H9 (cell line): ENCODE data around the gene HPCAL1. TPM values are rescaled to one million over a fixed set of nuclear protein-coding genes. Genes with fewer than 3 reads are reported as not detected.

Source experiments
- DNase-seq: peaks from one replicate; pipeline ENCODE4 v3.0.0-alpha.2; 2017
- H2AFZ ChIP-seq: one replicate; pipeline ENCODE4 v1.6.1; 2013; ENCODE audit warnings: mild to moderate bottlenecking, low read length, control low read depth, moderate library complexity
- H2AK5ac ChIP-seq: 2 replicates; pipeline ENCODE4 v1.6.1; 2013; ENCODE audit warnings: low read length, control low read depth, mixed read lengths; ENCODE audit not compliant: insufficient read length
- H2BK120ac ChIP-seq: one replicate; pipeline ENCODE4 v1.6.1; 2013; ENCODE audit warnings: low read depth, mild to moderate bottlenecking, low read length, control low read depth, inconsistent platforms; ENCODE audit not compliant: poor library complexity, severe bottlenecking
- H2BK12ac ChIP-seq: 2 replicates; pipeline ENCODE4 v1.6.1; 2013; ENCODE audit warnings: low read length, control low read depth, mixed read lengths, low read depth; ENCODE audit not compliant: insufficient read length
- H2BK15ac ChIP-seq: 2 replicates; pipeline ENCODE4 v1.6.1; 2013; ENCODE audit warnings: low read depth, low read length, control low read depth
- H2BK20ac ChIP-seq: one replicate; pipeline ENCODE4 v1.6.1; 2013; ENCODE audit warnings: low read depth, mild to moderate bottlenecking, low read length, control low read depth, inconsistent platforms; ENCODE audit not compliant: poor library complexity, severe bottlenecking
- H2BK5ac ChIP-seq: 2 replicates; pipeline ENCODE4 v1.6.1; 2013; ENCODE audit warnings: low read length, control low read depth, mixed read lengths; ENCODE audit not compliant: insufficient read length
- H3K14ac ChIP-seq: 2 replicates; pipeline ENCODE4 v1.6.1; 2013; ENCODE audit warnings: low read length, control low read depth; ENCODE audit not compliant: insufficient read depth
- H3K18ac ChIP-seq: 2 replicates; pipeline ENCODE4 v1.6.1; 2013; ENCODE audit warnings: low read depth, mild to moderate bottlenecking, mixed read lengths, low read length, control low read depth; ENCODE audit not compliant: insufficient read length
- H3K23ac ChIP-seq: 2 replicates; pipeline ENCODE4 v1.6.1; 2013; ENCODE audit warnings: low read length, control low read depth, mixed read lengths, low read depth; ENCODE audit not compliant: insufficient read length
- H3K23me2 ChIP-seq: 2 replicates; pipeline ENCODE4 v1.6.1; 2013; ENCODE audit warnings: low read depth, mild to moderate bottlenecking, mixed read lengths, low read length, control low read depth; ENCODE audit not compliant: insufficient read length, poor library complexity, severe bottlenecking
- H3K27ac ChIP-seq: 2 replicates; pipeline ENCODE4 v1.5.1; 2013; ENCODE audit warnings: low read length, control low read depth, mixed read lengths, low read depth; ENCODE audit not compliant: insufficient read length
- H3K27me3 ChIP-seq: 2 replicates; pipeline ENCODE4 v1.6.1; 2013; ENCODE audit warnings: low read length, control low read depth, inconsistent platforms; ENCODE audit not compliant: insufficient read depth
- H3K4ac ChIP-seq: 2 replicates; pipeline ENCODE4 v1.6.1; 2013; ENCODE audit warnings: low read depth, mild to moderate bottlenecking, control low read depth, inconsistent platforms, low read length, moderate library complexity
- H3K4me1 ChIP-seq: 2 replicates; pipeline ENCODE4 v1.6.1; 2013; ENCODE audit warnings: low read length, control low read depth, inconsistent platforms; ENCODE audit not compliant: insufficient read depth
- H3K4me2 ChIP-seq: 2 replicates; pipeline ENCODE4 v1.6.1; 2013; ENCODE audit warnings: low read length, control low read depth, mixed read lengths; ENCODE audit not compliant: insufficient read length, insufficient read depth
- H3K56ac ChIP-seq: 2 replicates; pipeline ENCODE4 v1.6.1; 2013; ENCODE audit warnings: low read depth, mild to moderate bottlenecking, mixed read lengths, low read length, control low read depth; ENCODE audit not compliant: insufficient read length
- H3K79me1 ChIP-seq: 2 replicates; pipeline ENCODE4 v1.6.1; 2013; ENCODE audit warnings: low read depth, mild to moderate bottlenecking, moderate library complexity, low read length, control low read depth, inconsistent platforms; ENCODE audit not compliant: insufficient read depth, poor library complexity, severe bottlenecking
- H3K79me2 ChIP-seq: 2 replicates; pipeline ENCODE4 v1.6.1; 2013; ENCODE audit warnings: low read length, control low read depth, inconsistent platforms; ENCODE audit not compliant: insufficient read depth
- H3K9ac ChIP-seq: 2 replicates; pipeline ENCODE4 v1.6.1; 2013; ENCODE audit warnings: low read length, control low read depth, mixed read lengths; ENCODE audit not compliant: insufficient read length; ENCODE audit errors: extremely low read depth
- H3K9me3 ChIP-seq: one replicate; pipeline ENCODE4 v1.6.1; 2013; ENCODE audit warnings: low read depth, low read length, inconsistent platforms; ENCODE audit not compliant: control insufficient read depth
- H3T11ph ChIP-seq: one replicate; pipeline ENCODE4 v1.6.1; 2013; ENCODE audit warnings: mild to moderate bottlenecking, low read length, control low read depth, inconsistent platforms
- H4K20me1 ChIP-seq: one replicate; pipeline ENCODE4 v1.6.1; 2013; ENCODE audit not compliant: control insufficient read depth, insufficient read length, insufficient read depth
- H4K5ac ChIP-seq: 2 replicates; pipeline ENCODE4 v1.6.1; 2013; ENCODE audit warnings: low read depth, mild to moderate bottlenecking, mixed read lengths, low read length, control low read depth; ENCODE audit not compliant: insufficient read length
- H4K8ac ChIP-seq: replicated peaks from 2 replicates; pipeline ENCODE4 v1.6.1; 2013; ENCODE audit warnings: low read length, control low read depth, mixed read lengths, low read depth; ENCODE audit not compliant: insufficient read length
- H4K91ac ChIP-seq: 2 replicates; pipeline ENCODE4 v1.6.1; 2013; ENCODE audit warnings: low read depth, mild to moderate bottlenecking, moderate library complexity, mixed read lengths, low read length, control low read depth; ENCODE audit not compliant: insufficient read length
- H3K27ac Mint-ChIP-seq, 3 experiments: 2 replicates in 2 of 3; 3 replicates in 1 of 3; pipeline ENCODE4 v1.8.0; 2020 to 2021; ENCODE audit warnings: mixed read lengths in 3 of 3, mild to moderate bottlenecking in 1 of 3, moderate library complexity in 1 of 3
- H3K27me3 Mint-ChIP-seq: 2 replicates; pipeline ENCODE4 v1.8.0; 2021; ENCODE audit warnings: low read depth, mild to moderate bottlenecking, moderate library complexity, mixed read lengths
- H3K36me3 Mint-ChIP-seq, 3 experiments: 2 replicates in 2 of 3; 3 replicates in 1 of 3; pipeline ENCODE4 v1.8.0; 2020 to 2021; ENCODE audit warnings: low read depth in 3 of 3, mixed read lengths in 3 of 3; ENCODE audit not compliant: insufficient read depth in 1 of 3
- H3K4me1 Mint-ChIP-seq, 2 experiments: 2 replicates each; pipeline ENCODE4 v1.8.0; 2020; ENCODE audit warnings: mixed read lengths in 2 of 2
- H3K4me3 Mint-ChIP-seq, 2 experiments: 2 replicates in 1 of 2; 3 replicates in 1 of 2; pipeline ENCODE4 v1.8.0; 2020 to 2021; ENCODE audit warnings: mild to moderate bottlenecking in 2 of 2, mixed read lengths in 2 of 2, moderate library complexity in 1 of 2
- H3K9me3 Mint-ChIP-seq, 2 experiments: 2 replicates in 1 of 2; 3 replicates in 1 of 2; pipeline ENCODE4 v1.8.0; 2020; ENCODE audit warnings: mild to moderate bottlenecking in 2 of 2, mixed read lengths in 2 of 2, moderate library complexity in 1 of 2
- WGBS: extraction: QIAGEN DNeasy Blood & Tissue Kit; methylation state at CpG from one replicate; pipeline ENCODE4 v1.1.7; 2013; ENCODE audit warnings: missing lambda C conversion rate, low lambda C conversion rate, mixed read lengths; ENCODE audit not compliant: insufficient read length; ENCODE audit errors: extremely low coverage; 5-methylcytosine and 5-hydroxymethylcytosine counted together
- total RNA-seq: library from RNA; stranded (reverse); gene quantifications from 2 replicates; pipeline ENCODE4 v1.2.1, GENCODE V29; 2021
- TF ChIP-seq, protein P1 (sequence below): fragments of 200-600 bp; sonication (generic); conservative IDR thresholded peaks from 3 replicates; pipeline ENCODE4 v1.8.0; 2021; ENCODE audit warnings: antibody characterized with exemption, mild to moderate bottlenecking

The HPCAL1 gene
- total RNA-seq, 1 experiment from 2014 or later, result 4.7 TPM

DNA sequence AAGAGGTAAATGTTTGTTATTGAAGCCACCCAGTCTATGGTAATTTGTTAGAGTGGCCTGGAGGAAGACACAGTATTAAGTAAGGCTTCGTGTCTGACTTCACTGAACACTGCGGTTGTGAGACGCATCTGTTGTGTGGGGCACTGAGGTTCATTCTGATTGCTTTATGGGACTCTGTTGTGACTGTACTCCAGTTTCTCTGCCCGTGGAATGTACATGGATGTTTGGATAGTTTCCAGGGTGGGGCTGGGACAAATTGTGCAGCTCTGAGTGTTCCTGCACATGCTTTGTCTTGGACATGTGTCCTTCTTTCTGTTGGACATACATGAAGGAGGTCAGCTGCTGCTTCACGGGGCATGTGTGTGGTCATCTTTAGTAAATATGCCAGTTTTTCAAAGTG, 86.9 kb downstream of the HPCAL1 start:
- H2BK15ac ChIP-seq, result no peak overlapping the region
- H3K27ac ChIP-seq, result no peak overlapping the region
- peaks cover 19% of the 10 kb centered on the region in 2 experiments for H3K4me1 Mint-ChIP-seq
- H3K14ac ChIP-seq, result no peak overlapping the region
- H3K79me2 ChIP-seq, result no peaks in the 10 kb centered on the region
- no peak overlapping the region for H3K4me2 ChIP-seq
- no peak for DNase-seq
- H3K56ac ChIP-seq, result no peak overlapping the region
- no peak overlapping the region for H2AK5ac ChIP-seq
- H3K18ac ChIP-seq, result no peak overlapping the region
- no peak overlapping the region for H3K4me3 Mint-ChIP-seq
- H4K8ac ChIP-seq, result no peak overlapping the region
- TF ChIP-seq, protein P1, sequence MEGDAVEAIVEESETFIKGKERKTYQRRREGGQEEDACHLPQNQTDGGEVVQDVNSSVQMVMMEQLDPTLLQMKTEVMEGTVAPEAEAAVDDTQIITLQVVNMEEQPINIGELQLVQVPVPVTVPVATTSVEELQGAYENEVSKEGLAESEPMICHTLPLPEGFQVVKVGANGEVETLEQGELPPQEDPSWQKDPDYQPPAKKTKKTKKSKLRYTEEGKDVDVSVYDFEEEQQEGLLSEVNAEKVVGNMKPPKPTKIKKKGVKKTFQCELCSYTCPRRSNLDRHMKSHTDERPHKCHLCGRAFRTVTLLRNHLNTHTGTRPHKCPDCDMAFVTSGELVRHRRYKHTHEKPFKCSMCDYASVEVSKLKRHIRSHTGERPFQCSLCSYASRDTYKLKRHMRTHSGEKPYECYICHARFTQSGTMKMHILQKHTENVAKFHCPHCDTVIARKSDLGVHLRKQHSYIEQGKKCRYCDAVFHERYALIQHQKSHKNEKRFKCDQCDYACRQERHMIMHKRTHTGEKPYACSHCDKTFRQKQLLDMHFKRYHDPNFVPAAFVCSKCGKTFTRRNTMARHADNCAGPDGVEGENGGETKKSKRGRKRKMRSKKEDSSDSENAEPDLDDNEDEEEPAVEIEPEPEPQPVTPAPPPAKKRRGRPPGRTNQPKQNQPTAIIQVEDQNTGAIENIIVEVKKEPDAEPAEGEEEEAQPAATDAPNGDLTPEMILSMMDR, result no peak
- peaks cover 6% of the 10 kb centered on the region; the same call in 1 of the 2 replicates for H3K4me1 ChIP-seq
- no peak overlapping the region for H2BK5ac ChIP-seq
- no peak overlapping the region for H3K27ac Mint-ChIP-seq
- H3K79me1 ChIP-seq, result no peaks in the 10 kb centered on the region
- H4K91ac ChIP-seq, result no peak overlapping the region
- no peak overlapping the region for H3K4ac ChIP-seq
- H3K27me3 Mint-ChIP-seq, result no peaks in the 10 kb centered on the region
- H3K27me3 ChIP-seq, result no peaks in the 10 kb centered on the region; the same call in 1 of the 2 replicates
- H3K23me2 ChIP-seq, result no peaks in the 10 kb centered on the region
- no peak overlapping the region for H2BK20ac ChIP-seq
- WGBS, result no CpG with 5 or more reads among the region's 5 CpGs
- no peaks in the 10 kb centered on the region for H3K9me3 ChIP-seq
- no peaks in the 10 kb centered on the region for H3K9me3 Mint-ChIP-seq
- H3K9ac ChIP-seq, result no peak overlapping the region
- H4K5ac ChIP-seq, result no peak overlapping the region
- no peaks in the 10 kb centered on the region for H3K36me3 Mint-ChIP-seq
- H2BK120ac ChIP-seq, result no peak overlapping the region
- H3T11ph ChIP-seq, result no peak overlapping the region
- H4K20me1 ChIP-seq, result no peaks in the 10 kb centered on the region
- H2AFZ ChIP-seq, result no peak overlapping the region
- H2BK12ac ChIP-seq, result no peak overlapping the region
- H3K23ac ChIP-seq, result no peak overlapping the region
